HuH-7.5 (cell line): ENCODE results near the gene C16orf95.
A peak's percentile ranks its signal among the peaks of the same experiment; 100 is the strongest.

Experiments
- DNase-seq: peaks from one replicate; pipeline ENCODE4 v3.0.0; 2011; ENCODE audit warnings: low spot score

C16orf95 gene

GRCh38 chr16:87314990-87315420 lies 2.2 kb downstream of the C16orf95 start:
- DNase-seq, result no peak

- DNase-seq, result no peak
These were observed 5.2 kb downstream of the C16orf95 start for GRCh38 chr16:87312008-87312407.

GRCh38 chr16:87311387-87311786 lies 5.8 kb downstream of the C16orf95 start:
- no peak for DNase-seq

GRCh38 chr16:87310610-87311009 lies 6.6 kb downstream of the C16orf95 start:
- DNase-seq, result no peak

GRCh38 chr16:87309620-87310525 lies 7.3 kb downstream of the C16orf95 start:
- no peak for DNase-seq

GRCh38 chr16:87308826-87309225 lies 8.4 kb downstream of the C16orf95 start:
- DNase-seq, result no peak

- no peak for DNase-seq
These were observed 10.7 kb downstream of the C16orf95 start for GRCh38 chr16:87306516-87306915.

- DNase-seq, result no peak
These were observed 11.4 kb downstream of the C16orf95 start for GRCh38 chr16:87305505-87306391.

- DNase-seq, result no peak
These were observed 12.2 kb downstream of the C16orf95 start for GRCh38 chr16:87304951-87305350.

GRCh38 chr16:87303962-87304521 lies 13.2 kb downstream of the C16orf95 start:
- DNase-seq, result no peak

GRCh38 chr16:87303431-87303930 lies 13.7 kb downstream of the C16orf95 start:
- no peak for DNase-seq

- no peak for DNase-seq
These were observed 18.2 kb downstream of the C16orf95 start for GRCh38 chr16:87298857-87299465.

GRCh38 chr16:87297918-87298631 lies 19.1 kb downstream of the C16orf95 start:
- DNase-seq, result peak; percentile 71

- DNase-seq, result no peak
These were observed 19.8 kb downstream of the C16orf95 start for GRCh38 chr16:87297407-87297806.

- no peak for DNase-seq
These were observed 21.3 kb downstream of the C16orf95 start for GRCh38 chr16:87295661-87296531.

- no peak for DNase-seq
These were observed 21.9 kb downstream of the C16orf95 start for GRCh38 chr16:87295259-87295658.

GRCh38 chr16:87293990-87294389 lies 23.2 kb downstream of the C16orf95 start:
- DNase-seq, result no peak

- DNase-seq, result no peak
These were observed 25.2 kb downstream of the C16orf95 start for GRCh38 chr16:87291944-87292343.

GRCh38 chr16:87288753-87289362 lies 28.3 kb downstream of the C16orf95 start:
- DNase-seq, result no peak
